Lung (tissue), 12 donors: ENCODE measurements around the gene BBS9. TPM values are rescaled to one million over a fixed set of nuclear protein-coding genes. Genes with fewer than 3 reads are reported as not detected.

ENCODE experiments used
- ATAC-seq: fragments of 200-7000 bp; cut with Tn5 transposase; one replicate; pipeline ENCODE4 v1.9.1; 2020; ENCODE audit warnings: moderate number of reproducible peaks; ENCODE audit not compliant: insufficient read depth, low FRiP score
- DNase-seq, 3 donors: peaks; one replicate each; pipeline ENCODE4 v3.0.0-alpha.2; 2013 to 2017
- H3K27ac ChIP-seq, 2 donors: one replicate each; pipeline ENCODE4 v1.5.1; 2013; ENCODE audit warnings: mild to moderate bottlenecking in 2 of 2, moderate library complexity in 2 of 2, control low read depth in 1 of 2, inconsistent platforms in 1 of 2, low read depth in 1 of 2, low read length in 1 of 2
- H3K27me3 ChIP-seq, 3 donors: one replicate each; pipeline ENCODE4 v1.5.1; 2013; ENCODE audit warnings: low read length in 2 of 3; ENCODE audit not compliant: control insufficient read depth in 3 of 3, insufficient read depth in 3 of 3
- H3K36me3 ChIP-seq, 4 donors: one replicate each; pipeline ENCODE4 v1.5.1; 2013; ENCODE audit warnings: low read length in 4 of 4, mild to moderate bottlenecking in 1 of 4, moderate library complexity in 1 of 4; ENCODE audit not compliant: control insufficient read depth in 4 of 4, insufficient read depth in 4 of 4
- H3K4me1 ChIP-seq, 5 donors: one replicate each; pipeline ENCODE4 v1.5.1; 2013; ENCODE audit warnings: low read length in 5 of 5, mild to moderate bottlenecking in 2 of 5, moderate library complexity in 1 of 5; ENCODE audit not compliant: control insufficient read depth in 5 of 5, insufficient read depth in 5 of 5
- H3K4me3 ChIP-seq: one replicate; pipeline ENCODE4 v1.5.1; 2013; ENCODE audit warnings: mild to moderate bottlenecking, control low read depth, moderate library complexity
- H3K9ac ChIP-seq, 2 donors: one replicate each; pipeline ENCODE4 v1.5.1; 2013; ENCODE audit warnings: low read length in 2 of 2, control low read depth in 1 of 2; ENCODE audit not compliant: insufficient read depth in 1 of 2
- H3K9me3 ChIP-seq, 4 donors: one replicate each; pipeline ENCODE4 v1.5.1; 2013; ENCODE audit warnings: low read length in 3 of 4, mild to moderate bottlenecking in 1 of 4, moderate library complexity in 1 of 4; ENCODE audit not compliant: control insufficient read depth in 4 of 4, insufficient read depth in 3 of 4
- WGBS, 2 donors: extraction: QIAGEN DNeasy Blood & Tissue Kit; methylation state at CpG; one replicate each; pipeline ENCODE4 v1.1.7; 2013; 5-methylcytosine and 5-hydroxymethylcytosine counted together
- polyA plus RNA-seq, 2 donors: library from polyadenylated mRNA; stranded (reverse); fragments of 200-250 nt; gene quantifications; one replicate each; pipeline ENCODE4 v1.2.1, GENCODE V29; 2013
- total RNA-seq, 2 donors: library from RNA; depleted of rRNA in 1 of 2; stranded (reverse); fragments of >200 nt in 1 of 2; gene quantifications; one replicate each; pipeline ENCODE4 v1.2.1, GENCODE V29; 2014 to 2021
- TF ChIP-seq, protein P1 (sequence below): IDR thresholded peaks from 2 replicates; pipeline ENCODE4 v1.5.1; 2012; ENCODE audit warnings: mild to moderate bottlenecking; ENCODE audit errors: control extremely low read depth, extremely low read depth
- donor health status: control.
- donor health status: control.
- donor health status: Bipolar disorder and iron deficiency.
- donor health status: healthy.
- donor health status: DM: yes; HTN: yes; CAD: no.

The BBS9 gene
- total and polyA plus RNA-seq, 4 donors: 3.5 to 65.0 (median 15.2) TPM

- TF ChIP-seq, protein P1, sequence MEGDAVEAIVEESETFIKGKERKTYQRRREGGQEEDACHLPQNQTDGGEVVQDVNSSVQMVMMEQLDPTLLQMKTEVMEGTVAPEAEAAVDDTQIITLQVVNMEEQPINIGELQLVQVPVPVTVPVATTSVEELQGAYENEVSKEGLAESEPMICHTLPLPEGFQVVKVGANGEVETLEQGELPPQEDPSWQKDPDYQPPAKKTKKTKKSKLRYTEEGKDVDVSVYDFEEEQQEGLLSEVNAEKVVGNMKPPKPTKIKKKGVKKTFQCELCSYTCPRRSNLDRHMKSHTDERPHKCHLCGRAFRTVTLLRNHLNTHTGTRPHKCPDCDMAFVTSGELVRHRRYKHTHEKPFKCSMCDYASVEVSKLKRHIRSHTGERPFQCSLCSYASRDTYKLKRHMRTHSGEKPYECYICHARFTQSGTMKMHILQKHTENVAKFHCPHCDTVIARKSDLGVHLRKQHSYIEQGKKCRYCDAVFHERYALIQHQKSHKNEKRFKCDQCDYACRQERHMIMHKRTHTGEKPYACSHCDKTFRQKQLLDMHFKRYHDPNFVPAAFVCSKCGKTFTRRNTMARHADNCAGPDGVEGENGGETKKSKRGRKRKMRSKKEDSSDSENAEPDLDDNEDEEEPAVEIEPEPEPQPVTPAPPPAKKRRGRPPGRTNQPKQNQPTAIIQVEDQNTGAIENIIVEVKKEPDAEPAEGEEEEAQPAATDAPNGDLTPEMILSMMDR: no peak
- H3K36me3 ChIP-seq: no peaks in the 10 kb centered on the region
- no peak for DNase-seq
- H3K9me3 ChIP-seq: peaks cover 0 to 3% (median 0%) of the 10 kb centered on the region in 4 donors
- peaks cover 0 to 19% (median 0%) of the 10 kb centered on the region in 5 donors for H3K4me1 ChIP-seq
- no peak overlapping the region for H3K9ac ChIP-seq
- H3K27ac ChIP-seq: no peak overlapping the region
- ATAC-seq: no peak
- H3K27me3 ChIP-seq: no peaks in the 10 kb centered on the region
- WGBS, 2 donors: 81 to 88% methylated on average over 6 of the region's 6 CpGs
- no peak overlapping the region for H3K4me3 ChIP-seq
These were observed 288.9 kb downstream of the BBS9 start for GRCh38 chr7:33418251-33418701.

DNA sequence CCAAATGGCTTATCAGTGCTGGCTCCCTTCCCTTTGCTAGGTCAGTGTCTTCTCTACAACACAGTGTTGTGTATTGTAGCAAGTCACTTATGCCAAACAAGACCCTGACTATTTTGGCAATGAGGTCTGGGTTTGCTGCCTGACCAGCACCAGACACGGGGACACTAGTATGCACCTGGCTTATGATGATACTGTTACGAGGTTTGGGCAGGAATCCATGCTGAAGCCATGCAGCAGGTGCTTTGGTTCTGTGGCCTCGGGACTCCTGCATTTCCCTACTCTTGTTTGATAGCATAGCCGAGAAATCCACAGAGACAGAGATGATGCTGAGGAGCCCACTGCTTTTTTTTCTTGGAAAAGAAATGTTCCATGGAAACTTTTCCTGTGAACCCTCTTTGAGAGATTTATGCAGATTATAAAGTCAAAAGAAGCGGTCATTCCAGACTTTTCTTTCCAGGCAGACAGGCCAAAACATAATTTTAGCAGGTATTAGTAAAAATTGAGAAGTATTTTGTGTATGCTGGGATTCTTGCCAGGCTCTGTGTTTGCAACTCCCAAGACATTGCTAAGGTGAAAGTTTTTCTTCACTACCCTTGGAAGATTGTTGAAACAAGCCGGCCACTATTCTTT is 291.1 kb downstream of the BBS9 start:
- Histone ChIP-seq H3K4me3 (no peak overlapping the region), H3K4me1 (peaks cover 0 to 23% (median 0%) of the 10 kb centered on the region in 5 donors), H3K9ac (no peak overlapping the region), H3K9me3 (peaks cover 0 to 3% (median 0%) of the 10 kb centered on the region in 4 donors), H3K36me3 (no peaks in the 10 kb centered on the region), H3K27ac (no peak overlapping the region), H3K27me3 (no peaks in the 10 kb centered on the region)
- ATAC-seq: no peak
- TF ChIP-seq, protein P1: no peak
- 85% methylated on average over 6 of the region's 6 CpGs for WGBS, 2 donors
- DNase-seq: no peak

- 43 to 69% methylated on average over 1 of the region's 1 CpG for WGBS, 2 donors
- ATAC-seq: no peak
- no peaks in the 10 kb centered on the region for H3K27me3 ChIP-seq
- H3K36me3 ChIP-seq: no peaks in the 10 kb centered on the region
- peak in 2 of 3 donors; percentile 72 for DNase-seq
- H3K9me3 ChIP-seq: peaks cover 0 to 2% (median 0%) of the 10 kb centered on the region in 4 donors
- H3K4me1 ChIP-seq: peaks cover 0 to 31% (median 0%) of the 10 kb centered on the region in 5 donors
- H3K4me3 ChIP-seq: no peak overlapping the region
- H3K9ac ChIP-seq: no peak overlapping the region
- H3K27ac ChIP-seq: no peak overlapping the region
- TF ChIP-seq, protein P1: no peak
These were observed 292.1 kb downstream of the BBS9 start for GRCh38 chr7:33421429-33421828.
